Measurements from ENCODE around the gene EGFL7. TPM values are rescaled to one million over a fixed set of nuclear protein-coding genes. Genes with fewer than 3 reads are reported as not detected.
A peak's percentile ranks its signal among the peaks of the same experiment; 100 is the strongest.

EGFL7 gene
- total and polyA plus RNA-seq, 2 of the 8 experiments (the other 6 are each of a cell fraction or from before 2014, with no cell fraction given), result 37.8 to 53.4 TPM

- no peaks in the 10 kb centered on the region for H3K79me1 ChIP-seq (ENCODE audit: low read depth, low read length)
Observed at GRCh38 chr9:136696502-136696901, 33.8 kb downstream of the EGFL7 start.

More at GRCh38 chr9:136696502-136696901, 33.8 kb downstream of the EGFL7 start:
- TF ChIP-seq GABPA (IDR thresholded peaks at IDR 0.05; ENCODE audit: borderline replicate concordance, insufficient read depth, low read length) (no peak), ASH2L (IDR thresholded peaks at IDR 0.05; ENCODE audit: low read length) (no peak), RFX5 (IDR thresholded peaks at IDR 0.05; ENCODE audit: borderline replicate concordance, low read depth, low read length) (no peak), RNF2 (IDR thresholded peaks at IDR 0.05; ENCODE audit: borderline replicate concordance, low read depth, low read length, missing control alignments, poor library complexity, severe bottlenecking) (no peak), CBX5 (IDR thresholded peaks at IDR 0.05; ENCODE audit: low read depth, low read length) (no peak)
- peak overlapping the region; percentile 88; the same call in 1 of the 2 replicates for H2BK15ac ChIP-seq (ENCODE audit: low read length)
- no peak overlapping the region for H3K23ac ChIP-seq (ENCODE audit: insufficient read length)
- no peak overlapping the region for H3K4me2 ChIP-seq (ENCODE audit: insufficient read depth in 1 of 2, low read depth in 2 of 2, low read length in 2 of 2)
- POLR2A ChIA-PET (ENCODE audit: partially characterized antibody), result interaction anchor here (0.9 to 1.4 kb wide), 2 partner anchors 25 to 27 kb away, joined by 3 to 4 read pairs; no protein-coding TSS in a partner anchor
- no peak overlapping the region for H3K14ac ChIP-seq (ENCODE audit: insufficient read length)
- H3K23me2 ChIP-seq (ENCODE audit: low read depth, low read length), result no peaks in the 10 kb centered on the region
- no peaks in the 10 kb centered on the region for H4K20me1 ChIP-seq (replicated peaks in 1 of 2; ENCODE audit: control insufficient read depth in 1 of 2, insufficient read depth in 2 of 2, low read length in 2 of 2)
- DNase-seq (ENCODE audit: low read depth in 1 of 2, low spot score in 2 of 2) (peak in 1 of 2 experiments; percentile 45), FAIRE-seq (no peak)
- no peak overlapping the region for H3K27ac ChIP-seq (ENCODE audit: low read depth, low read length)
- H3K18ac ChIP-seq (ENCODE audit: extremely low read depth, low read length), result no peak overlapping the region
- H3K4ac ChIP-seq (replicated peaks; ENCODE audit: insufficient read length, low read depth, low read length), result peak overlapping the region; percentile 53
- no peak overlapping the region for H2BK20ac ChIP-seq (ENCODE audit: low read length)
- no peaks in the 10 kb centered on the region for H3K9me3 ChIP-seq (ENCODE audit: insufficient read depth in 2 of 2, low read depth in 1 of 2, low read length in 1 of 2)
- H3K27me3 ChIP-seq (replicated peaks in 1 of 4; ENCODE audit: control insufficient read depth in 3 of 4, extremely low read depth in 1 of 4, insufficient read depth in 3 of 4, low read length in 3 of 4), result no peaks in the 10 kb centered on the region
- H2BK120ac ChIP-seq (replicated peaks; ENCODE audit: low read depth, low read length), result no peak overlapping the region
- CTCF ChIA-PET (ENCODE audit: partially characterized antibody), result interaction anchor here (2.0 kb wide), 1 partner anchor 212 kb away, joined by 5 read pairs; no protein-coding TSS in a partner anchor
- no peaks in the 10 kb centered on the region for H3K79me2 ChIP-seq (ENCODE audit: control insufficient read depth in 1 of 2, insufficient read depth in 2 of 2, low read length in 2 of 2)
- no peak overlapping the region for H2AFZ ChIP-seq (ENCODE audit: low read length)
- no peak overlapping the region for H4K5ac ChIP-seq (ENCODE audit: insufficient read length, low read depth, low read length)
- no peak overlapping the region for H3K4me3 ChIP-seq (ENCODE audit: extremely low read depth in 1 of 4, insufficient read depth in 2 of 4, low read depth in 3 of 4, low read length in 4 of 4)
- peaks cover 0 to 19% (median 9%) of the 10 kb centered on the region in 4 experiments; a peak in 5 of 7 replicates for H3K4me1 ChIP-seq (replicated peaks in 1 of 4; ENCODE audit: control insufficient read depth in 3 of 4, insufficient read depth in 4 of 4, low read length in 3 of 4)
- peak overlapping the region; percentile 30 for H4K91ac ChIP-seq (replicated peaks; ENCODE audit: insufficient read length, low read length)
- H3K9ac ChIP-seq (replicated peaks in 1 of 4; ENCODE audit: extremely low read depth in 1 of 4, low read depth in 3 of 4, low read length in 3 of 4), result no peak overlapping the region
- no peak overlapping the region for H2AK5ac ChIP-seq (ENCODE audit: low read depth, low read length)
- H3K36me3 ChIP-seq (ENCODE audit: control insufficient read depth in 2 of 4, insufficient read depth in 4 of 4, low read length in 3 of 4), result no peaks in the 10 kb centered on the region
- 83% methylated on average over 7 of the region's 9 CpGs; no CpG with 5 or more reads in 1 of the 2 experiments for WGBS, 2 experiments (ENCODE audit: extremely low coverage in 1 of 2, insufficient coverage in 1 of 2, insufficient read length in 1 of 2, insufficient replicate concordance in 2 of 2, low coverage in 1 of 2, low lambda C conversion rate in 2 of 2, missing lambda C conversion rate in 1 of 2)
- no peak overlapping the region for H4K8ac ChIP-seq (ENCODE audit: extremely low read depth, insufficient read depth, low read length)
- peak overlapping the region; percentile 19; the same call in 1 of the 2 replicates for H2BK12ac ChIP-seq (ENCODE audit: low read depth, low read length)
- 0 out of 2 replicates have a peak overlapping the region, but pooled peaks have one; percentile 16 for H2BK5ac ChIP-seq (ENCODE audit: low read depth, low read length)
- H3K56ac ChIP-seq (replicated peaks; ENCODE audit: insufficient read length, low read depth, low read length), result no peak overlapping the region
